GM13976 (cell line): ENCODE measurements around the gene BCDIN3D.

ENCODE experiments used
- DNase-seq: peaks from one replicate; pipeline ENCODE4 v3.0.0; 2012; ENCODE audit warnings: low spot score
- CTCF ChIP-seq: IDR thresholded peaks from 2 replicates; pipeline ENCODE4 v1.5.1; 2012; ENCODE audit warnings: borderline replicate concordance, mild to moderate bottlenecking; ENCODE audit not compliant: insufficient read depth; ENCODE audit errors: extremely low read depth, missing control alignments, control extremely low read depth
- in situ Hi-C: fragments of 300-500 bp; cut with MboI; formaldehyde crosslinking; loops from one replicate; pipeline ENCODE4 v1.12.0; 2022; ENCODE audit warnings: low sequenced_read_pairs, mixed read lengths, inconsistent platforms; ENCODE audit not compliant: unreplicated experiment

Gene BCDIN3D

GRCh38 chr12:49825360-49825970 is 17.4 kb downstream of the BCDIN3D start:
- DNase-seq: peak; percentile 53
- in situ Hi-C loops: no loop called here
- TF ChIP-seq CTCF: no peak

- TF ChIP-seq CTCF: no peak
- in situ Hi-C loops: no loop called here
- no peak for DNase-seq
Measured at GRCh38 chr12:49824895-49825294, 18.0 kb downstream of the BCDIN3D start.

- DNase-seq: no peak
- TF ChIP-seq CTCF: no peak
- in situ Hi-C loops: no loop called here
Measured at GRCh38 chr12:49824416-49824815, 18.5 kb downstream of the BCDIN3D start.

GRCh38 chr12:49823951-49824350 is 19.0 kb downstream of the BCDIN3D start:
- no peak for TF ChIP-seq CTCF
- in situ Hi-C loops: no loop called here
- DNase-seq: no peak

GRCh38 chr12:49823350-49823749 is 19.6 kb downstream of the BCDIN3D start:
- TF ChIP-seq CTCF: no peak
- in situ Hi-C loops: no loop called here
- DNase-seq: no peak

- TF ChIP-seq CTCF: no peak
- DNase-seq: no peak
- in situ Hi-C loops: no loop called here
Measured at GRCh38 chr12:49821373-49822287, 21.3 kb downstream of the BCDIN3D start.
